CD14-positive monocyte (primary cell): ENCODE results near the gene ATP11A. TPM values are rescaled to one million over a fixed set of nuclear protein-coding genes. Genes with fewer than 3 reads are reported as not detected.

Experiments
- DNase-seq, 3 donors: peaks; one replicate each; pipeline ENCODE4 v3.0.0-alpha.2; 2011 to 2022
- H2AFZ ChIP-seq: 2 replicates; pipeline ENCODE4 v1.6.0; 2012; ENCODE audit warnings: mild to moderate bottlenecking, low read depth, low read length, inconsistent platforms; ENCODE audit not compliant: insufficient read depth, poor library complexity, severe bottlenecking
- H3K27ac ChIP-seq, 2 donors: 1 replicate in 1 of 2; 2 replicates in 1 of 2; pipeline ENCODE4 v1.5.1; 2012 to 2013; ENCODE audit warnings: low read length in 2 of 2, control low read depth in 1 of 2, inconsistent platforms in 1 of 2, low read depth in 1 of 2, mild to moderate bottlenecking in 1 of 2
- H3K27me3 ChIP-seq, 2 donors: one replicate each; pipeline versions ENCODE4 v1.6.0 to v1.6.1; 2011 to 2013; ENCODE audit warnings: low read length in 2 of 2; ENCODE audit not compliant: control insufficient read depth in 2 of 2, insufficient read depth in 2 of 2
- H3K36me3 ChIP-seq, 2 donors: replicated peaks in 1 of 2; 1 replicate in 1 of 2; 2 replicates in 1 of 2; pipeline versions ENCODE4 v1.5.1 to v1.6.1; 2012 to 2013; ENCODE audit warnings: low read length in 2 of 2, control low read depth in 1 of 2, inconsistent platforms in 1 of 2, mild to moderate bottlenecking in 1 of 2; ENCODE audit not compliant: insufficient read depth in 2 of 2, control insufficient read depth in 1 of 2
- H3K4me1 ChIP-seq, 2 donors: 1 replicate in 1 of 2; 2 replicates in 1 of 2; pipeline versions ENCODE4 v1.5.1 to v1.6.1; 2012 to 2013; ENCODE audit warnings: low read length in 2 of 2, control low read depth in 1 of 2, inconsistent platforms in 1 of 2, mild to moderate bottlenecking in 1 of 2, moderate library complexity in 1 of 2; ENCODE audit not compliant: insufficient read depth in 2 of 2, control insufficient read depth in 1 of 2
- H3K4me2 ChIP-seq: replicated peaks from 2 replicates; pipeline ENCODE3; 2012; ENCODE audit warnings: low read length, moderate library complexity, mild to moderate bottlenecking; ENCODE audit not compliant: poor library complexity, severe bottlenecking; ENCODE audit errors: extremely low read depth
- H3K4me3 ChIP-seq, 3 experiments: fragments of 200-600 bp in 1 of 3; sonication (generic) in 1 of 3; replicated peaks in 1 of 3; 1 replicate in 2 of 3; 2 replicates in 1 of 3; pipeline ENCODE4 v1.5.1; 2011 to 2013; ENCODE audit warnings: low read length in 3 of 3, mild to moderate bottlenecking in 3 of 3, control low read depth in 2 of 3, low read depth in 2 of 3, inconsistent platforms in 1 of 3, moderate library complexity in 1 of 3
- H3K79me2 ChIP-seq: 2 replicates; pipeline ENCODE4 v1.6.0; 2012; ENCODE audit warnings: mild to moderate bottlenecking, control low read depth, inconsistent platforms, low read length, moderate library complexity; ENCODE audit not compliant: insufficient read depth
- H3K9ac ChIP-seq: 2 replicates; pipeline ENCODE4 v1.6.0; 2017; ENCODE audit warnings: low read length, mild to moderate bottlenecking; ENCODE audit not compliant: insufficient read depth, poor library complexity, severe bottlenecking
- H3K9me3 ChIP-seq, 2 donors: replicated peaks in 1 of 2; 1 replicate in 1 of 2; 2 replicates in 1 of 2; pipeline versions ENCODE4 v1.5.1 to v1.6.1; 2012 to 2013; ENCODE audit warnings: low read length in 2 of 2, control low read depth in 1 of 2; ENCODE audit not compliant: control insufficient read depth in 1 of 2, insufficient read depth in 1 of 2
- H4K20me1 ChIP-seq: 2 replicates; pipeline ENCODE4 v1.6.0; 2012; ENCODE audit warnings: mild to moderate bottlenecking, low read length, control low read depth, moderate library complexity; ENCODE audit not compliant: insufficient read depth
- H3K27ac Mint-ChIP-seq, 7 donors: one replicate each; pipeline ENCODE4 v1.8.0; 2020; ENCODE audit warnings: mild to moderate bottlenecking in 7 of 7, mixed read lengths in 7 of 7, moderate library complexity in 6 of 7, inconsistent platforms in 2 of 7
- H3K27me3 Mint-ChIP-seq, 3 donors: one replicate each; pipeline ENCODE4 v1.8.0; 2021 to 2022; ENCODE audit warnings: low read depth in 3 of 3, mild to moderate bottlenecking in 3 of 3, mixed read lengths in 3 of 3, moderate library complexity in 3 of 3, inconsistent platforms in 1 of 3
- H3K36me3 Mint-ChIP-seq, 2 donors: one replicate each; pipeline ENCODE4 v1.8.0; 2020; ENCODE audit warnings: mixed read lengths in 2 of 2, inconsistent platforms in 1 of 2, mild to moderate bottlenecking in 1 of 2
- H3K4me1 Mint-ChIP-seq: one replicate; pipeline ENCODE4 v1.8.0; 2020; ENCODE audit warnings: mild to moderate bottlenecking, mixed read lengths
- H3K4me3 Mint-ChIP-seq, 2 donors: one replicate each; pipeline ENCODE4 v1.8.0; 2020; ENCODE audit warnings: mild to moderate bottlenecking in 2 of 2, mixed read lengths in 2 of 2, moderate library complexity in 1 of 2
- H3K9me3 Mint-ChIP-seq, 7 donors: one replicate each; pipeline ENCODE4 v1.8.0; 2020 to 2022; ENCODE audit warnings: mixed read lengths in 7 of 7, mild to moderate bottlenecking in 6 of 7, moderate library complexity in 6 of 7, inconsistent platforms in 2 of 7
- CTCF ChIP-seq: fragments of 200-600 bp; IDR thresholded peaks from one replicate; pipeline ENCODE4 v1.8.0; 2022; ENCODE audit warnings: antibody characterized with exemption, mild to moderate bottlenecking
- WGBS: methylation state at CpG from one replicate; pipeline ENCODE4 v1.1.5; 2013; ENCODE audit warnings: missing lambda C conversion rate; ENCODE audit not compliant: insufficient coverage; 5-methylcytosine and 5-hydroxymethylcytosine counted together
- intact Hi-C, 2 donors: fragments of 100-400 bp; cut with micrococcal nuclease; formaldehyde crosslinking; loops; one replicate each; pipeline versions ENCODE4 v1.15.0 to v1.15.1; 2023
- polyA plus RNA-seq, 3 donors: library from polyadenylated mRNA; depleted of rRNA in 1 of 3; unstranded in 2 of 3; stranded (reverse) in 1 of 3; fragments of 300-500 nt in 2 of 3; fragments of >200 nt in 1 of 3; fragmentation: Illumina TruSeq in 2 of 3; gene quantifications; 1 replicate in 2 of 3; 2 replicates in 1 of 3; pipeline ENCODE4 v1.2.3, GENCODE V29; 2012 to 2021

ATP11A gene
- polyA plus RNA-seq, 3 donors, result 7.2 to 45.4 (median 7.6) TPM

GRCh38 chr13:112685896-112686295 lies 3.9 kb upstream of the ATP11A start:
- Mint-ChIP-seq H3K9me3 (peaks cover 0 to 2% (median 0%) of the 10 kb centered on the region in 7 donors), H3K4me3 (no peak overlapping the region), H3K4me1 (peaks cover 26% of the 10 kb centered on the region), H3K27ac (no peak overlapping the region), H3K27me3 (peaks cover 2 to 10% (median 4%) of the 10 kb centered on the region in 3 donors), H3K36me3 (peaks cover 5 to 9% of the 10 kb centered on the region in 2 donors)
- Histone ChIP-seq H3K79me2 (peaks cover 27% of the 10 kb centered on the region), H4K20me1 (peaks cover 8% of the 10 kb centered on the region), H3K4me2 (no peak overlapping the region), H3K9me3 (no peaks in the 10 kb centered on the region), H3K9ac (no peak overlapping the region), H2AFZ (no peak overlapping the region), H3K27ac (no peak overlapping the region), H3K27me3 (no peaks in the 10 kb centered on the region), H3K4me3 (no peak overlapping the region), H3K4me1 (peaks cover 20 to 22% of the 10 kb centered on the region in 2 donors), H3K36me3 (peaks cover 0 to 3% of the 10 kb centered on the region in 2 donors)
- intact Hi-C loops, result loop anchor here in 1 of 2 donors (5.0 kb wide), 1 partner anchor 104 kb away; no protein-coding TSS in a partner anchor
- DNase-seq, result no peak
- TF ChIP-seq CTCF, result no peak
- 70% methylated on average over 3 of the region's 4 CpGs for WGBS

GRCh38 chr13:112686364-112686763 lies 3.5 kb upstream of the ATP11A start:
- H3K27ac ChIP-seq, result no peak overlapping the region
- 93% methylated on average over 3 of the region's 7 CpGs for WGBS
- no peaks in the 10 kb centered on the region for H3K27me3 ChIP-seq
- H2AFZ ChIP-seq, result no peak overlapping the region
- H3K36me3 Mint-ChIP-seq, result peaks cover 5 to 9% of the 10 kb centered on the region in 2 donors
- H3K27me3 Mint-ChIP-seq, result peaks cover 2 to 9% (median 4%) of the 10 kb centered on the region in 3 donors
- DNase-seq, result no peak
- H3K9me3 ChIP-seq, result no peaks in the 10 kb centered on the region
- H3K4me1 Mint-ChIP-seq, result peaks cover 27% of the 10 kb centered on the region
- H3K36me3 ChIP-seq, result peaks cover 0 to 3% of the 10 kb centered on the region in 2 donors
- H3K4me1 ChIP-seq, result peaks cover 20 to 22% of the 10 kb centered on the region in 2 donors
- no peak overlapping the region for H3K4me3 ChIP-seq
- H3K9ac ChIP-seq, result no peak overlapping the region
- peaks cover 32% of the 10 kb centered on the region for H3K79me2 ChIP-seq
- H3K4me2 ChIP-seq, result no peak overlapping the region
- peaks cover 0 to 2% (median 0%) of the 10 kb centered on the region in 7 donors for H3K9me3 Mint-ChIP-seq
- no peak for TF ChIP-seq CTCF
- peak overlapping the region in 1 of 7 donors; percentile 14 for H3K27ac Mint-ChIP-seq
- intact Hi-C loops, result loop anchor here in 1 of 2 donors (5.0 kb wide), 1 partner anchor 104 kb away; no protein-coding TSS in a partner anchor
- peaks cover 12% of the 10 kb centered on the region for H4K20me1 ChIP-seq
- H3K4me3 Mint-ChIP-seq, result no peak overlapping the region
